Panc1 (cell line): ENCODE measurements around the gene CD48. TPM values are rescaled to one million over a fixed set of nuclear protein-coding genes. Genes with fewer than 3 reads are reported as not detected.

Experiments
- ATAC-seq: fragments of 200-7000 bp; cut with Tn5 transposase; 2 replicates; pipeline ENCODE4 v1.9.1; 2020; ENCODE audit warnings: mild to moderate bottlenecking, moderate library complexity
- BruUV-seq: library from RNA; stranded (reverse); fragments of 400-500 nt; replicated peaks from 2 replicates; lab custom pipeline; 2021; lab: Mats Ljungman, UMichigan
- CTCF ChIA-PET: fragments of 300-600 bp; sonication (Branson Sonifier 250); formaldehyde crosslinking; loops from one replicate; lab custom pipeline; 2022; ENCODE audit warnings: antibody characterized with exemption; lab: Charles Lee
- POLR2A ChIA-PET: fragments of 300-600 bp; sonication (Branson Sonifier 250); formaldehyde crosslinking; loops from one replicate; lab custom pipeline; 2022; ENCODE audit warnings: antibody characterized with exemption; lab: Charles Lee
- DNase-seq: peaks from one replicate; pipeline ENCODE4 v3.0.0-alpha.2; 2010; ENCODE audit warnings: low read depth, low spot score
- H3K27ac ChIP-seq: 2 replicates; pipeline ENCODE4 v1.5.1; 2011; ENCODE audit warnings: mild to moderate bottlenecking, low read length, inconsistent platforms
- H3K27me3 ChIP-seq: fragments of 200-500 bp; sonication (Bioruptor generic); 2 replicates; pipeline ENCODE4 v1.6.0; 2014; ENCODE audit warnings: low read length, inconsistent platforms; ENCODE audit not compliant: control insufficient read depth, insufficient read depth
- H3K36me3 ChIP-seq: fragments of 200-500 bp; sonication (Bioruptor generic); 2 replicates; pipeline ENCODE4 v1.5.1; 2014; ENCODE audit warnings: inconsistent platforms, mild to moderate bottlenecking, low read length, moderate library complexity; ENCODE audit not compliant: control insufficient read depth, insufficient read depth
- H3K4me1 ChIP-seq: 2 replicates; pipeline ENCODE4 v1.5.1; 2011; ENCODE audit warnings: inconsistent platforms, mild to moderate bottlenecking, low read length, moderate library complexity; ENCODE audit not compliant: control insufficient read depth, insufficient read depth
- H3K4me3 ChIP-seq, 2 experiments: 2 replicates each; pipeline ENCODE4 v1.5.1; 2011 to 2012; ENCODE audit warnings: low read depth in 2 of 2, low read length in 2 of 2, mild to moderate bottlenecking in 2 of 2, inconsistent platforms in 1 of 2, moderate library complexity in 1 of 2
- H3K9me3 ChIP-seq: fragments of 200-500 bp; sonication (Bioruptor generic); 2 replicates; pipeline ENCODE4 v1.5.1; 2014; ENCODE audit warnings: low read depth, mild to moderate bottlenecking, inconsistent platforms, low read length, moderate library complexity; ENCODE audit not compliant: control insufficient read depth, insufficient read depth
- CTCF ChIP-seq: fragments of 450-650 bp; IDR thresholded peaks from 2 replicates; pipeline ENCODE4 v1.5.1; 2017; ENCODE audit warnings: mild to moderate bottlenecking
- POLR2AphosphoS5 ChIP-seq: IDR thresholded peaks from 2 replicates; pipeline ENCODE4 v1.6.1; 2012; ENCODE audit warnings: mild to moderate bottlenecking, low read depth, low read length, moderate library complexity
- SIN3A ChIP-seq: IDR thresholded peaks from 2 replicates; pipeline ENCODE4 v1.6.1; 2012; ENCODE audit warnings: low read depth, mild to moderate bottlenecking, low read length, moderate library complexity, borderline replicate concordance; ENCODE audit not compliant: insufficient read depth
- TCF7L2 ChIP-seq: IDR thresholded peaks from 2 replicates; pipeline ENCODE4 v1.6.1; 2011; ENCODE audit warnings: mild to moderate bottlenecking, low read depth, low read length, inconsistent platforms
- in situ Hi-C: cut with HindIII; loops from 2 replicates; pipeline ENCODE4 v1.10.0; 2016; ENCODE audit warnings: low sequenced_read_pairs, low pct_unique_long_range_greater_than_20kb
- intact Hi-C: fragments of 100-400 bp; cut with micrococcal nuclease; formaldehyde crosslinking; loops from one replicate; pipeline ENCODE4 v1.10.0; 2022; ENCODE audit not compliant: unreplicated experiment
- total RNA-seq: library from RNA; stranded (reverse); gene quantifications from one replicate; pipeline ENCODE4 v1.2.1, GENCODE V29; 2021; ENCODE audit not compliant: unreplicated experiment
- TF ChIP-seq, protein P1 (sequence below), 2 experiments: IDR thresholded peaks; 2 replicates each; pipeline ENCODE4 v1.6.1; 2011 to 2012; ENCODE audit warnings: low read depth in 2 of 2, control low read depth in 1 of 2, low read length in 1 of 2, mild to moderate bottlenecking in 1 of 2, moderate library complexity in 1 of 2; ENCODE audit not compliant: insufficient read depth in 1 of 2

CD48 gene
- total RNA-seq, 1 experiment from 2014 or later: 0.67 TPM

- in situ Hi-C loops: no loop called here
- ATAC-seq: no peak
- Histone ChIP-seq H3K36me3 (no peaks in the 10 kb centered on the region), H3K27ac (no peak overlapping the region), H3K27me3 (peaks cover 9% of the 10 kb centered on the region), H3K9me3 (no peaks in the 10 kb centered on the region), H3K4me1 (no peaks in the 10 kb centered on the region), H3K4me3 (no peak overlapping the region)
- no peak for TF ChIP-seq SIN3A
- no peak for TF ChIP-seq POLR2AphosphoS5
- TF ChIP-seq TCF7L2: no peak
- TF ChIP-seq, protein P1, sequence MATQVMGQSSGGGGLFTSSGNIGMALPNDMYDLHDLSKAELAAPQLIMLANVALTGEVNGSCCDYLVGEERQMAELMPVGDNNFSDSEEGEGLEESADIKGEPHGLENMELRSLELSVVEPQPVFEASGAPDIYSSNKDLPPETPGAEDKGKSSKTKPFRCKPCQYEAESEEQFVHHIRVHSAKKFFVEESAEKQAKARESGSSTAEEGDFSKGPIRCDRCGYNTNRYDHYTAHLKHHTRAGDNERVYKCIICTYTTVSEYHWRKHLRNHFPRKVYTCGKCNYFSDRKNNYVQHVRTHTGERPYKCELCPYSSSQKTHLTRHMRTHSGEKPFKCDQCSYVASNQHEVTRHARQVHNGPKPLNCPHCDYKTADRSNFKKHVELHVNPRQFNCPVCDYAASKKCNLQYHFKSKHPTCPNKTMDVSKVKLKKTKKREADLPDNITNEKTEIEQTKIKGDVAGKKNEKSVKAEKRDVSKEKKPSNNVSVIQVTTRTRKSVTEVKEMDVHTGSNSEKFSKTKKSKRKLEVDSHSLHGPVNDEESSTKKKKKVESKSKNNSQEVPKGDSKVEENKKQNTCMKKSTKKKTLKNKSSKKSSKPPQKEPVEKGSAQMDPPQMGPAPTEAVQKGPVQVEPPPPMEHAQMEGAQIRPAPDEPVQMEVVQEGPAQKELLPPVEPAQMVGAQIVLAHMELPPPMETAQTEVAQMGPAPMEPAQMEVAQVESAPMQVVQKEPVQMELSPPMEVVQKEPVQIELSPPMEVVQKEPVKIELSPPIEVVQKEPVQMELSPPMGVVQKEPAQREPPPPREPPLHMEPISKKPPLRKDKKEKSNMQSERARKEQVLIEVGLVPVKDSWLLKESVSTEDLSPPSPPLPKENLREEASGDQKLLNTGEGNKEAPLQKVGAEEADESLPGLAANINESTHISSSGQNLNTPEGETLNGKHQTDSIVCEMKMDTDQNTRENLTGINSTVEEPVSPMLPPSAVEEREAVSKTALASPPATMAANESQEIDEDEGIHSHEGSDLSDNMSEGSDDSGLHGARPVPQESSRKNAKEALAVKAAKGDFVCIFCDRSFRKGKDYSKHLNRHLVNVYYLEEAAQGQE (IDR thresholded peaks at IDR 0.05; ENCODE audit: insufficient read depth in 1 of 2, low read depth in 2 of 2, low read length in 1 of 2): no peak
- no peak for TF ChIP-seq CTCF
- CTCF ChIA-PET: no interaction called here
- no peak for DNase-seq
- BruUV-seq: no TSS peak
- intact Hi-C loops: no loop called here
- POLR2A ChIA-PET: no interaction called here
Observed at GRCh38 chr1:160744852-160745520, 33.4 kb upstream of the CD48 start.

DNA sequence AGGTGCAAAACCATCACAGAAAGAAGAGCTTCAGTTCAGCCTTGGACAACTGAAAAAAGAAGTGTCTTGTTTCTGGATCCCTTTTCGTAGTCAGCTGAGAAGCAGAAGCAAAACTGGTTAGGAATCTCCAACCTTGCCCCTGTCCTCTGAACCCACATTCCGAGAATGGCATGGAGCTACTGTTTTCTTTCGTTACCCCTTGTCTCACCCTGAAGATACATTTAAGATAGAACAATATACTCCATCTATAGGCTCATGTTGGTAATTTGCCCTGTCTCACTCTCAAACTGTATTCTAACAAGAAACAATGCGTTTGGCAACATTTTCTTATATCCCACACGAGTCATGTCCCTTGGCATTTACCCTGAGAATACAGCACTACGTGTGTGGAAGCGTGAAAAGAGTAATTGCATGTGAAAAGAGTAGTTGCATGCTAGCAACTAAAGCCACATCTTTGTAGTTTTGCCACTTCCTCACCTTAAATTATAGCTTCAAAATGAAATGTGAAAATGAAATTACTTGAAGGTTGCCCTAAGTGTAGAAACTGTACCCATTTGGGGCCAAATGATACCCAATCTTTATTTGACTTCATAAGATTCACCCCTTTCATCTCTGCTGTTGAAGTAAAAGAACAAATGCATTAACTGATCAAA, 32.7 kb upstream of the CD48 start:
- DNase-seq: no peak
- Histone ChIP-seq H3K36me3 (no peaks in the 10 kb centered on the region), H3K9me3 (no peaks in the 10 kb centered on the region), H3K4me1 (no peaks in the 10 kb centered on the region), H3K4me3 (no peak overlapping the region), H3K27me3 (peaks cover 7% of the 10 kb centered on the region), H3K27ac (no peak overlapping the region)
- no peak for TF ChIP-seq POLR2AphosphoS5
- TF ChIP-seq, protein P1 (IDR thresholded peaks at IDR 0.05; ENCODE audit: insufficient read depth in 1 of 2, low read depth in 2 of 2, low read length in 1 of 2): no peak
- TF ChIP-seq CTCF: no peak
- no peak for TF ChIP-seq TCF7L2
- TF ChIP-seq SIN3A: no peak
- BruUV-seq: no TSS peak
- intact Hi-C loops: no loop called here
- ChIA-PET POLR2A (no interaction called here), CTCF (no interaction called here)
- ATAC-seq: no peak
- in situ Hi-C loops: no loop called here
